ENCODE results near the gene FBXW9. TPM values are rescaled to one million over a fixed set of nuclear protein-coding genes. Genes with fewer than 3 reads are reported as not detected.

The FBXW9 gene
- total and polyA plus RNA-seq, 2 of the 8 experiments (the other 6 are each of a cell fraction or from before 2014, with no cell fraction given), result 10.8 to 30.1 TPM

GRCh38 chr19:12722566-12723380 is 26.3 kb upstream of the FBXW9 start (continued):
- TF ChIP-seq CHD7 (IDR thresholded peaks at IDR 0.05; ENCODE audit: insufficient replicate concordance, low read length), result no peak
- peak; percentile 91 for TF ChIP-seq MAX (IDR thresholded peaks at IDR 0.05)
- TF ChIP-seq SP4 (IDR thresholded peaks at IDR 0.05; ENCODE audit: low read length), result peak; percentile 77
- no peak for TF ChIP-seq SUZ12 (IDR thresholded peaks at IDR 0.05; ENCODE audit: low read length)
- TF ChIP-seq SP1 (IDR thresholded peaks at IDR 0.05; ENCODE audit: low read depth, low read length), result peak; percentile 73
- TF ChIP-seq NANOG (IDR thresholded peaks at IDR 0.05; ENCODE audit: insufficient read depth, low read depth, low read length, poor library complexity, severe bottlenecking), result no peak
- no peak for TF ChIP-seq CBX8 (IDR thresholded peaks at IDR 0.05; ENCODE audit: borderline replicate concordance, low read depth, low read length)
- no peak for TF ChIP-seq JUN (IDR thresholded peaks at IDR 0.05; ENCODE audit: low read depth, low read length)
- peak; percentile 62 for TF ChIP-seq TAF7 (optimal IDR thresholded peaks at IDR 0.05; ENCODE audit: borderline replicate concordance, low read depth, low read length)
- no peak for TF ChIP-seq CREB1 (IDR thresholded peaks at IDR 0.05)

Measured in H1 (cell line).